Loucy (cell line): ENCODE data around the gene CCRL2.

ENCODE experiments used
- H2AFZ ChIP-seq: fragments of 200-600 bp; sonication (generic); 2 replicates; pipeline ENCODE4 v1.6.0; 2016; ENCODE audit warnings: antibody characterized with exemption, mild to moderate bottlenecking, low read length, moderate library complexity
- H3F3A ChIP-seq: fragments of 200-600 bp; 2 replicates; pipeline ENCODE4 v1.6.0; 2016; ENCODE audit warnings: antibody characterized with exemption, low read depth, mild to moderate bottlenecking
- H3K27me3 ChIP-seq: fragments of 200-600 bp; sonication (generic); 2 replicates; pipeline ENCODE4 v1.6.1; 2014; ENCODE audit warnings: low read length, mild to moderate bottlenecking; ENCODE audit not compliant: insufficient read depth, poor library complexity, severe bottlenecking
- H3K36me3 ChIP-seq: fragments of 200-600 bp; sonication (generic); 2 replicates; pipeline ENCODE4 v1.6.1; 2016; ENCODE audit warnings: low read length; ENCODE audit not compliant: insufficient read depth
- H3K4me1 ChIP-seq: fragments of 200-600 bp; sonication (generic); 2 replicates; pipeline ENCODE4 v1.5.1; 2014; ENCODE audit warnings: low read length, mild to moderate bottlenecking; ENCODE audit not compliant: insufficient read depth, poor library complexity, severe bottlenecking
- H3K4me2 ChIP-seq: fragments of 200-600 bp; sonication (generic); 2 replicates; pipeline ENCODE4 v1.6.0; 2014; ENCODE audit warnings: antibody characterized with exemption, low read length, low read depth, mild to moderate bottlenecking; ENCODE audit not compliant: poor library complexity, severe bottlenecking
- H3K4me3 ChIP-seq: fragments of 200-600 bp; sonication (generic); 2 replicates; pipeline ENCODE4 v1.5.1; 2014; ENCODE audit warnings: low read length, mild to moderate bottlenecking, mixed read lengths; ENCODE audit not compliant: poor library complexity, severe bottlenecking
- H3K79me2 ChIP-seq: fragments of 200-600 bp; sonication (generic); 2 replicates; pipeline ENCODE4 v1.6.1; 2014; ENCODE audit warnings: low read length; ENCODE audit not compliant: insufficient read depth
- H3K9ac ChIP-seq: fragments of 200-600 bp; sonication (generic); 2 replicates; pipeline ENCODE4 v1.6.0; 2014; ENCODE audit warnings: mild to moderate bottlenecking, low read depth, low read length, moderate library complexity; ENCODE audit not compliant: poor library complexity, severe bottlenecking
- H3K9me2 ChIP-seq: fragments of 200-600 bp; sonication (generic); replicated peaks from 2 replicates; pipeline ENCODE4 v1.6.1; 2016; ENCODE audit warnings: low read depth, low read length, mixed read lengths
- H3K9me3 ChIP-seq: fragments of 200-600 bp; sonication (generic); 2 replicates; pipeline ENCODE4 v1.6.1; 2014; ENCODE audit warnings: mild to moderate bottlenecking, antibody characterized with exemption, low read length, low read depth; ENCODE audit not compliant: insufficient read depth
- H4K20me1 ChIP-seq: fragments of 200-600 bp; sonication (generic); 2 replicates; pipeline ENCODE4 v1.6.0; 2014; ENCODE audit warnings: antibody characterized with exemption, low read length, mild to moderate bottlenecking; ENCODE audit not compliant: insufficient read depth, poor library complexity, severe bottlenecking
- EZH2phosphoT487 ChIP-seq: fragments of 200-600 bp; IDR thresholded peaks from 2 replicates; pipeline ENCODE4 v1.6.1; 2018; ENCODE audit warnings: antibody characterized with exemption, mild to moderate bottlenecking, moderate library complexity, borderline replicate concordance
- TF ChIP-seq, protein P1 (sequence below): fragments of 200-600 bp; sonication (generic); conservative IDR thresholded peaks from 2 replicates; pipeline ENCODE4 v1.5.1; 2014; ENCODE audit warnings: mild to moderate bottlenecking, antibody characterized with exemption, low read length

Gene CCRL2

GRCh38 chr3:46413951-46414350 lies 6.9 kb downstream of the CCRL2 start:
- no peaks in the 10 kb centered on the region for H3K36me3 ChIP-seq
- H3K9ac ChIP-seq = no peak overlapping the region
- H3K9me2 ChIP-seq = no peaks in the 10 kb centered on the region
- TF ChIP-seq, protein P1, sequence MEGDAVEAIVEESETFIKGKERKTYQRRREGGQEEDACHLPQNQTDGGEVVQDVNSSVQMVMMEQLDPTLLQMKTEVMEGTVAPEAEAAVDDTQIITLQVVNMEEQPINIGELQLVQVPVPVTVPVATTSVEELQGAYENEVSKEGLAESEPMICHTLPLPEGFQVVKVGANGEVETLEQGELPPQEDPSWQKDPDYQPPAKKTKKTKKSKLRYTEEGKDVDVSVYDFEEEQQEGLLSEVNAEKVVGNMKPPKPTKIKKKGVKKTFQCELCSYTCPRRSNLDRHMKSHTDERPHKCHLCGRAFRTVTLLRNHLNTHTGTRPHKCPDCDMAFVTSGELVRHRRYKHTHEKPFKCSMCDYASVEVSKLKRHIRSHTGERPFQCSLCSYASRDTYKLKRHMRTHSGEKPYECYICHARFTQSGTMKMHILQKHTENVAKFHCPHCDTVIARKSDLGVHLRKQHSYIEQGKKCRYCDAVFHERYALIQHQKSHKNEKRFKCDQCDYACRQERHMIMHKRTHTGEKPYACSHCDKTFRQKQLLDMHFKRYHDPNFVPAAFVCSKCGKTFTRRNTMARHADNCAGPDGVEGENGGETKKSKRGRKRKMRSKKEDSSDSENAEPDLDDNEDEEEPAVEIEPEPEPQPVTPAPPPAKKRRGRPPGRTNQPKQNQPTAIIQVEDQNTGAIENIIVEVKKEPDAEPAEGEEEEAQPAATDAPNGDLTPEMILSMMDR = no peak
- TF ChIP-seq EZH2phosphoT487 = no peak
- H3K9me3 ChIP-seq = no peaks in the 10 kb centered on the region
- H2AFZ ChIP-seq = no peak overlapping the region
- H3K79me2 ChIP-seq = no peaks in the 10 kb centered on the region
- peaks cover 21% of the 10 kb centered on the region for H3K4me1 ChIP-seq
- H3K4me3 ChIP-seq = no peak overlapping the region
- no peaks in the 10 kb centered on the region for H3F3A ChIP-seq
- H3K4me2 ChIP-seq = no peak overlapping the region
- no peaks in the 10 kb centered on the region for H3K27me3 ChIP-seq
- H4K20me1 ChIP-seq = no peaks in the 10 kb centered on the region

DNA sequence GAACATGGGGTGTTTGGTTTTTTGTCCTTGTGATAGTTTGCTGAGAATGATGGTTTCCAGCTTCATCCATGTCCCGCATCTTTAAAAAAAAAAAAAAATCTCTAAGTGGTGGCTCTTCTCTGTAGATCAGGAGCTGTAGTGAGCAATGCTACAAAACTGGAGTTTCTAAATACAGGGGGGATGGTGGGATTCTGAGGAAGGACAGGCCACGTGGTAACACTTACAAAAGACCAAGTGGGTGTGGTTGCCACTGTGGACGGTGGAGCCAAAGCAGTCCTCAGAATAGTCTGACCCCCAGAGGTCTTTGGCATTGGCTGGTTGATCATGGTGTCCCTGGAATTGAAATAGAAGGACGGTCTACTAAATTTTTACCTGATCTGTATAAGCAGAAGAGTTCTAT lies 7.7 kb downstream of the CCRL2 start:
- Histone ChIP-seq H3K4me3 (no peak overlapping the region), H3K4me2 (no peak overlapping the region)

DNA sequence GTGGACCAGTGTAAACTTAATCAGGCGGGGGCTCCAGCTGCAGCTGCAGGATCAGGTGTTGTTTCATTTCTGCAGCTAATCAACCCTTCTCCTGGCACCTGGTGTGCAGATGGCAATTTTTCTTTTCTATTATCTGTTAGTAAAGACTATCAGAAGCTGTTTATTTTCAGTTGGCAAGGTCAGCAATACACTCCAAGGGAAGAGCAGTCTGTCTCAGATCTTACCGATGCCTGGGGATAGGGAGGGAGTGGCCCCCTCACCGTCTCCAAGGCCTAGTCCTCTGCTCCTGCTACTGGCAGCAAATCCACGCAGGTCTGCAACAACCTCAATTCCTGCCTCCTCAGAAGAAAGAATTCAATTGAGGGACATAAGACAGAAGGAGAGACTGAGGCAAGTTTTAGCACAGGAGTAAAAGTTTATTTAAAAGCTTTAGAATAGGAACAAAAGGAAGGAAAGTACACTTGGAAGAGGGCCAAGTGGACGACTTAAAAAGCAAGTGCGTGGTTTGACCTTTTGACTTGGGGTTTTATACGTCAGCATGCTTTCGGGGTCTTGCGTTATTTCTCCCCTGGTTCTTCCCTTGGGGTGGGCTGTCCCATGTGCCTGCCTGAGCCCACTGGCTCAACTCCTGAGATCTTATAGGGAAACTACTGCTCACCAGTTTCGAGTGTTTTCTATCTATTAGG lies 9.2 kb downstream of the CCRL2 start:
- Histone ChIP-seq H3K4me1 (peaks cover 10% of the 10 kb centered on the region), H3K9ac (no peak overlapping the region), H3K9me3 (no peaks in the 10 kb centered on the region), H3K9me2 (no peaks in the 10 kb centered on the region), H3K36me3 (no peaks in the 10 kb centered on the region), H3K79me2 (no peaks in the 10 kb centered on the region), H3K4me3 (no peak overlapping the region), H3K27me3 (no peaks in the 10 kb centered on the region), H3K4me2 (no peak overlapping the region), H2AFZ (no peak overlapping the region), H4K20me1 (no peaks in the 10 kb centered on the region), H3F3A (no peaks in the 10 kb centered on the region)
- no peak for TF ChIP-seq EZH2phosphoT487
- TF ChIP-seq, protein P1 = no peak

More for the DNA sequence above, 7.7 kb downstream of the CCRL2 start:
- Histone ChIP-seq H3K36me3 (no peaks in the 10 kb centered on the region), H2AFZ (no peak overlapping the region), H3K27me3 (no peaks in the 10 kb centered on the region), H3F3A (no peaks in the 10 kb centered on the region), H3K9me3 (no peaks in the 10 kb centered on the region), H4K20me1 (no peaks in the 10 kb centered on the region), H3K79me2 (no peaks in the 10 kb centered on the region), H3K9me2 (no peaks in the 10 kb centered on the region), H3K9ac (no peak overlapping the region), H3K4me1 (peaks cover 15% of the 10 kb centered on the region)
- TF ChIP-seq, protein P1 = no peak
- TF ChIP-seq EZH2phosphoT487 = no peak
